Left ventricle myocardium inferior (tissue), 1 donor: Measurements from ENCODE around the gene GJB3. TPM values are rescaled to one million over a fixed set of nuclear protein-coding genes. Genes with fewer than 3 reads are reported as not detected.

Source experiments
- DNase-seq: peaks from one replicate; pipeline ENCODE4 v3.0.0-alpha.2; 2020
- H3K27ac ChIP-seq: fragments of 200-600 bp; replicated peaks from 2 replicates; pipeline ENCODE4 v1.8.0; 2021
- H3K27me3 ChIP-seq: fragments of 200-600 bp; 2 replicates; pipeline ENCODE4 v1.8.0; 2021; ENCODE audit warnings: low read depth
- H3K36me3 ChIP-seq: fragments of 200-600 bp; 2 replicates; pipeline ENCODE4 v1.8.0; 2021
- H3K4me1 ChIP-seq: fragments of 200-600 bp; 2 replicates; pipeline ENCODE4 v1.8.0; 2021
- H3K4me3 ChIP-seq: fragments of 200-600 bp; 2 replicates; pipeline ENCODE4 v1.8.0; 2021; ENCODE audit warnings: mild to moderate bottlenecking, moderate library complexity
- H3K9me3 ChIP-seq: fragments of 200-600 bp; replicated peaks from 2 replicates; pipeline ENCODE4 v1.8.0; 2021
- intact Hi-C: fragments of 100-400 bp; cut with micrococcal nuclease; formaldehyde crosslinking; loops from one replicate; pipeline ENCODE4 v1.11.0; 2022
- total RNA-seq: library from RNA; stranded (reverse); fragmentation: NEBNext Ultra II Directional; extraction: Animal tissue kit (Norgen Biotek cat#: 25700); gene quantifications from one replicate; pipeline ENCODE4 v1.2.1, GENCODE V29; 2021
- TF ChIP-seq, protein P1 (sequence below): fragments of 200-600 bp; IDR thresholded peaks from 2 replicates; pipeline ENCODE4 v1.8.0; 2021; ENCODE audit warnings: antibody characterized with exemption, mild to moderate bottlenecking, borderline replicate concordance
- donor health status: DM: no; HTN: yes; CAD: no; lungs with severe emphysema.

The GJB3 gene
- total RNA-seq, 1 donor from 2014 or later, result not detected

- no peak for DNase-seq
- Histone ChIP-seq H3K9me3 (no peaks in the 10 kb centered on the region), H3K4me1 (no peaks in the 10 kb centered on the region), H3K36me3 (no peaks in the 10 kb centered on the region), H3K4me3 (no peak within 1 kb of the TSS), H3K27ac (no peak within 1 kb of the TSS), H3K27me3 (peaks cover 73% of the 10 kb centered on the region)
- intact Hi-C loops, result no loop called here
- TF ChIP-seq, protein P1, sequence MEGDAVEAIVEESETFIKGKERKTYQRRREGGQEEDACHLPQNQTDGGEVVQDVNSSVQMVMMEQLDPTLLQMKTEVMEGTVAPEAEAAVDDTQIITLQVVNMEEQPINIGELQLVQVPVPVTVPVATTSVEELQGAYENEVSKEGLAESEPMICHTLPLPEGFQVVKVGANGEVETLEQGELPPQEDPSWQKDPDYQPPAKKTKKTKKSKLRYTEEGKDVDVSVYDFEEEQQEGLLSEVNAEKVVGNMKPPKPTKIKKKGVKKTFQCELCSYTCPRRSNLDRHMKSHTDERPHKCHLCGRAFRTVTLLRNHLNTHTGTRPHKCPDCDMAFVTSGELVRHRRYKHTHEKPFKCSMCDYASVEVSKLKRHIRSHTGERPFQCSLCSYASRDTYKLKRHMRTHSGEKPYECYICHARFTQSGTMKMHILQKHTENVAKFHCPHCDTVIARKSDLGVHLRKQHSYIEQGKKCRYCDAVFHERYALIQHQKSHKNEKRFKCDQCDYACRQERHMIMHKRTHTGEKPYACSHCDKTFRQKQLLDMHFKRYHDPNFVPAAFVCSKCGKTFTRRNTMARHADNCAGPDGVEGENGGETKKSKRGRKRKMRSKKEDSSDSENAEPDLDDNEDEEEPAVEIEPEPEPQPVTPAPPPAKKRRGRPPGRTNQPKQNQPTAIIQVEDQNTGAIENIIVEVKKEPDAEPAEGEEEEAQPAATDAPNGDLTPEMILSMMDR, result no peak
Observed at GRCh38 chr1:34754964-34755637, 25.9 kb upstream of the GJB3 start, which contains the start of gene GJB5. TSS of gene GJB5 (plus strand) at chr1:34755047. CDS start at chr1:34757331, 2,284 bp downstream.

- H3K4me3 ChIP-seq, result no peak overlapping the region
- H3K27me3 ChIP-seq, result peaks cover 78% of the 10 kb centered on the region
- H3K36me3 ChIP-seq, result no peaks in the 10 kb centered on the region
- intact Hi-C loops, result no loop called here
- no peaks in the 10 kb centered on the region for H3K9me3 ChIP-seq
- TF ChIP-seq, protein P1, result no peak
- no peaks in the 10 kb centered on the region for H3K4me1 ChIP-seq
- no peak for DNase-seq
- H3K27ac ChIP-seq, result no peak overlapping the region
Observed at GRCh38 chr1:34755961-34756360, 25.1 kb upstream of the GJB3 start.

DNA sequence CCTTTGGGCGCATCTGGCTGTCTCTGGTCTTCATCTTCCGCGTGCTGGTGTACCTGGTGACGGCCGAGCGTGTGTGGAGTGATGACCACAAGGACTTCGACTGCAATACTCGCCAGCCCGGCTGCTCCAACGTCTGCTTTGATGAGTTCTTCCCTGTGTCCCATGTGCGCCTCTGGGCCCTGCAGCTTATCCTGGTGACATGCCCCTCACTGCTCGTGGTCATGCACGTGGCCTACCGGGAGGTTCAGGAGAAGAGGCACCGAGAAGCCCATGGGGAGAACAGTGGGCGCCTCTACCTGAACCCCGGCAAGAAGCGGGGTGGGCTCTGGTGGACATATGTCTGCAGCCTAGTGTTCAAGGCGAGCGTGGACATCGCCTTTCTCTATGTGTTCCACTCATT is 23.6 kb upstream of the GJB3 start:
- intact Hi-C loops, result no loop called here
- Histone ChIP-seq H3K36me3 (no peaks in the 10 kb centered on the region), H3K27me3 (peaks cover 90% of the 10 kb centered on the region), H3K27ac (no peak overlapping the region), H3K4me3 (no peak overlapping the region), H3K9me3 (no peaks in the 10 kb centered on the region), H3K4me1 (no peaks in the 10 kb centered on the region)
- TF ChIP-seq, protein P1, result no peak
- no peak for DNase-seq

DNA sequence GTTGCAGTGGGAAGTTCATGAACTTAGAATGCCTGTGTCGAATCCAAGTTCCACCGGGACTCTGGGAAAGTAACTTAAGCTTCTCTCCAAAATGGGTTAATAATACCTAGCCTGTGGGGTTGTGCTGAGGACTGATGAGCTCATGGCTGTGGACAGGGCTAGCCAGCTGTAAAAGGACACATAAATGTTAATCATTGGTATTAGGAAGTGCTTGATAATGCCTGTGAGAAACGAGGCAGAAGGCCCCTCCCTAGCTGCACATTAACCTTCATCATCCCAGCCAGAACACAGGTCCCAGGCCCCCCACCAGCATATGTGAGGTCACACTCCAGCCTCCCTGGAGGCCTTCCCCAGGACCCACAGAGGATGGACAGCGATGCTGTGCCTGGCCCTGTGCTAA is 22.3 kb upstream of the GJB3 start:
- Histone ChIP-seq H3K9me3 (no peaks in the 10 kb centered on the region), H3K36me3 (no peaks in the 10 kb centered on the region), H3K27me3 (peaks cover 90% of the 10 kb centered on the region), H3K27ac (no peak overlapping the region), H3K4me1 (no peaks in the 10 kb centered on the region), H3K4me3 (no peak overlapping the region)
- no peak for DNase-seq
- TF ChIP-seq, protein P1, result no peak
- intact Hi-C loops, result no loop called here

DNA sequence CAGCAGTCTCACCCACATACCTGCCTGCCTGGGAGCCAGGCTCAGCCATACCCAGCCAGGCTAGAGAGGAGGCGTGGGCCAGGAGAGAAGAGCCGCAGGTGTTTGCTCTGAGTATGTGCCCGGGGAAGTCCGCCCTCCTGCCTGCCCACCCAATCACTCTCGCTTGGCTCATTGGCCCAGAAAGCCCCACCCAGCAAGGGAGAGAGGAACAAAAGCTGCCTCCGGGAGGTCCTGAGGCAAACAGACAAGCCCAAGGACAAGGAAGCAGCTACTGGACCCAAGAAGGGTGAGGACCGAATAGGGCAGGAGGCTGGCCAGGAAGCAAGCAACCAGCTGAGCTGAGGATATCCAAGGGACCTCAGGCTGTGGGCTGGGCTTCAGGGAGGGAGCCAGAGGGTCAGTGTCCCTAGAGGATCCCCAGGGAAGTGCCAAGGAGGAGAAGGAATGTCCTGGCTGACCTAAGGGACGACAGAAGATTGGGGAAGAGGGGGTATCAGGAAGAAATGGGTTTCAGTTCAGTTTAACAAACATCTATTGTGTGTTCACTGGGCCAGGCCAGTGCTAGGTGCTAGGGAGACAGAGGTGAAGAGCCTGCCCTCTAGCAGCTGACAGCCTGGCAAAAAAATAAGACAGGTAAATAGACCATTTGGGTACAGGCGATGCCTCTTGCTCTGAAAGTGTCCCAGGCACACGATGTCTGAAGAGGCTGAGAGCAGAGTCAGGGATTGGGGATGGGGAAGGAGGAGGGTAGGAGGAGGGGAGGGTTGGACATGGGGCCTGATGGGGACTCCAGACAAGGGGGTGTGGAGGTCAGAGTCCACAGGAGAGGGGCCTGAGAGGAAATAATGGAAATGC is 21.3 kb upstream of the GJB3 start, which contains the start of gene GJB4:
Gene GJB4, plus strand, starts transcription at position 238 of the 855 bp plus-strand sequence. CDS start 1,515 bp downstream, outside the sequence.
- TF ChIP-seq, protein P1, result no peak
- Histone ChIP-seq H3K27me3 (peaks cover 91% of the 10 kb centered on the region), H3K4me1 (no peaks in the 10 kb centered on the region), H3K36me3 (no peaks in the 10 kb centered on the region), H3K4me3 (no peak within 1 kb of the TSS), H3K9me3 (no peaks in the 10 kb centered on the region), H3K27ac (no peak within 1 kb of the TSS)
- no peak for DNase-seq
- intact Hi-C loops, result no loop called here
